HEK293 (cell line): ENCODE measurements around the gene FRMD3.

Experiments
- CTCF ChIA-PET: fragments of 350-600 bp; formaldehyde crosslinking; extraction: SDS; loops from one replicate; lab custom pipeline; 2021; ENCODE audit warnings: antibody characterized with exemption; lab: Yijun Ruan, JAX
- POLR2A ChIA-PET: fragments of 300-600 bp; formaldehyde crosslinking; extraction: SDS; loops from one replicate; lab custom pipeline; 2020; ENCODE audit warnings: antibody characterized with exemption, inconsistent platforms; lab: Yijun Ruan, JAX
- H3K27ac ChIP-seq: fragments of 200-500 bp; sonication (Bioruptor generic); 2 replicates; pipeline ENCODE4 v1.5.1; 2014; ENCODE audit warnings: low read depth, low read length, control low read depth, inconsistent platforms; ENCODE audit errors: extremely low read depth
- H3K36me3 ChIP-seq, 2 experiments: fragments of 200-500 bp in 1 of 2; sonication (Bioruptor generic) in 1 of 2; 1 replicate in 1 of 2; 2 replicates in 1 of 2; pipeline ENCODE4 v1.5.1; 2014 to 2017; ENCODE audit warnings: inconsistent platforms in 2 of 2, low read length in 2 of 2; ENCODE audit not compliant: control insufficient read depth in 2 of 2, insufficient read depth in 1 of 2
- H3K4me1 ChIP-seq: fragments of 200-500 bp; sonication (Bioruptor generic); 2 replicates; pipeline ENCODE4 v1.5.1; 2014; ENCODE audit warnings: mild to moderate bottlenecking, low read length, inconsistent platforms; ENCODE audit not compliant: control insufficient read depth, insufficient read depth
- H3K4me3 ChIP-seq: 2 replicates; pipeline ENCODE4 v1.5.1; 2011; ENCODE audit warnings: low read depth, mild to moderate bottlenecking, control low read depth, low read length, moderate library complexity
- H3K9me3 ChIP-seq: fragments of 200-500 bp; sonication (Bioruptor generic); 2 replicates; pipeline ENCODE4 v1.5.1; 2014; ENCODE audit warnings: low read depth, low read length, inconsistent platforms; ENCODE audit not compliant: control insufficient read depth, insufficient read depth
- BCL6B ChIP-seq: fragments of 450-650 bp; formaldehyde crosslinking; IDR thresholded peaks from 2 replicates; pipeline ENCODE4 v1.5.1; 2017; ENCODE audit warnings: missing biosample characterization, missing genetic modification characterization
- IKZF3 ChIP-seq: fragments of 450-650 bp; IDR thresholded peaks from 2 replicates; pipeline ENCODE4 v1.5.0; 2018; ENCODE audit warnings: missing biosample characterization, mild to moderate bottlenecking, missing genetic modification characterization, moderate library complexity
- KLF17 ChIP-seq: fragments of 450-650 bp; formaldehyde crosslinking; IDR thresholded peaks from 2 replicates; pipeline ENCODE4 v1.5.1; 2016; ENCODE audit warnings: missing biosample characterization, missing genetic modification characterization
- KLF7 ChIP-seq: fragments of 450-650 bp; formaldehyde crosslinking; IDR thresholded peaks from 2 replicates; pipeline ENCODE4 v1.5.1; 2016; ENCODE audit warnings: missing biosample characterization, missing genetic modification characterization, borderline replicate concordance
- KLF9 ChIP-seq: fragments of 450-650 bp; formaldehyde crosslinking; IDR thresholded peaks from 2 replicates; pipeline ENCODE4 v1.5.1; 2016; ENCODE audit warnings: missing biosample characterization, missing genetic modification characterization, low read depth
- SALL2 ChIP-seq: fragments of 450-650 bp; formaldehyde crosslinking; IDR thresholded peaks from 2 replicates; pipeline ENCODE4 v1.5.0; 2017; ENCODE audit warnings: missing biosample characterization, mild to moderate bottlenecking, missing genetic modification characterization, borderline replicate concordance
- SCRT2 ChIP-seq: fragments of 450-650 bp; formaldehyde crosslinking; IDR thresholded peaks from 2 replicates; pipeline ENCODE4 v1.5.1; 2016; ENCODE audit warnings: missing biosample characterization, missing genetic modification characterization
- TRIM28 ChIP-seq: IDR thresholded peaks from 2 replicates; pipeline ENCODE4 v1.6.1; 2011; ENCODE audit warnings: low read length, control low read depth, borderline replicate concordance
- ZBTB1 ChIP-seq: fragments of 450-650 bp; formaldehyde crosslinking; IDR thresholded peaks from 2 replicates; pipeline ENCODE4 v1.5.1; 2016; ENCODE audit warnings: missing biosample characterization, missing genetic modification characterization
- ZBTB17 ChIP-seq: fragments of 450-650 bp; formaldehyde crosslinking; IDR thresholded peaks from 2 replicates; pipeline ENCODE4 v1.5.1; 2016; ENCODE audit warnings: missing biosample characterization, missing genetic modification characterization
- ZNF148 ChIP-seq: fragments of 450-650 bp; formaldehyde crosslinking; IDR thresholded peaks from 2 replicates; pipeline ENCODE4 v1.5.0; 2017; ENCODE audit warnings: missing biosample characterization, missing genetic modification characterization, borderline replicate concordance
- ZNF157 ChIP-seq: fragments of 450-650 bp; formaldehyde crosslinking; IDR thresholded peaks from 2 replicates; pipeline ENCODE4 v1.5.1; 2016; ENCODE audit warnings: missing biosample characterization, missing genetic modification characterization
- ZNF223 ChIP-seq: fragments of 450-650 bp; formaldehyde crosslinking; IDR thresholded peaks from 2 replicates; pipeline ENCODE4 v1.5.1; 2016; ENCODE audit warnings: missing biosample characterization, missing genetic modification characterization
- ZNF24 ChIP-seq: fragments of 450-650 bp; formaldehyde crosslinking; IDR thresholded peaks from 2 replicates; pipeline ENCODE4 v1.5.1; 2016; ENCODE audit warnings: missing biosample characterization, missing genetic modification characterization
- ZNF350 ChIP-seq: fragments of 450-650 bp; formaldehyde crosslinking; IDR thresholded peaks from 2 replicates; pipeline ENCODE4 v1.5.0; 2017; ENCODE audit warnings: missing biosample characterization, mild to moderate bottlenecking, missing genetic modification characterization
- ZNF354C ChIP-seq: fragments of 450-650 bp; formaldehyde crosslinking; IDR thresholded peaks from 2 replicates; pipeline ENCODE4 v1.5.1; 2016; ENCODE audit warnings: missing biosample characterization, missing genetic modification characterization, low read depth, borderline replicate concordance
- ZNF600 ChIP-seq: fragments of 450-650 bp; formaldehyde crosslinking; IDR thresholded peaks from 2 replicates; pipeline ENCODE4 v1.5.1; 2016; ENCODE audit warnings: missing biosample characterization, missing genetic modification characterization
- ZNF843 ChIP-seq: fragments of 450-650 bp; formaldehyde crosslinking; IDR thresholded peaks from 2 replicates; pipeline ENCODE4 v1.5.1; 2016; ENCODE audit warnings: missing biosample characterization, missing genetic modification characterization
- ZSCAN18 ChIP-seq: fragments of 450-650 bp; formaldehyde crosslinking; IDR thresholded peaks from 2 replicates; pipeline ENCODE4 v1.5.1; 2016; ENCODE audit warnings: missing biosample characterization, missing genetic modification characterization
- ZSCAN5A ChIP-seq: fragments of 450-650 bp; formaldehyde crosslinking; IDR thresholded peaks from 2 replicates; pipeline ENCODE4 v1.5.1; 2016; ENCODE audit warnings: missing biosample characterization, missing genetic modification characterization
- ZXDB ChIP-seq: fragments of 450-650 bp; formaldehyde crosslinking; IDR thresholded peaks from 2 replicates; pipeline ENCODE4 v1.5.1; 2016; ENCODE audit warnings: missing biosample characterization, missing genetic modification characterization
- TF ChIP-seq, protein P1 (sequence below): fragments of 450-650 bp; formaldehyde crosslinking; IDR thresholded peaks from 2 replicates; pipeline ENCODE4 v1.5.1; 2017; ENCODE audit warnings: missing biosample characterization, missing genetic modification characterization
- TF ChIP-seq, protein P2 (sequence below): fragments of 450-650 bp; formaldehyde crosslinking; IDR thresholded peaks from 2 replicates; pipeline ENCODE4 v1.5.1; 2016; ENCODE audit warnings: missing biosample characterization, missing genetic modification characterization
- TF ChIP-seq, protein P3 (sequence below): fragments of 450-650 bp; formaldehyde crosslinking; IDR thresholded peaks from 2 replicates; pipeline ENCODE4 v1.5.1; 2016; ENCODE audit warnings: missing biosample characterization, missing genetic modification characterization

The FRMD3 gene

DNA sequence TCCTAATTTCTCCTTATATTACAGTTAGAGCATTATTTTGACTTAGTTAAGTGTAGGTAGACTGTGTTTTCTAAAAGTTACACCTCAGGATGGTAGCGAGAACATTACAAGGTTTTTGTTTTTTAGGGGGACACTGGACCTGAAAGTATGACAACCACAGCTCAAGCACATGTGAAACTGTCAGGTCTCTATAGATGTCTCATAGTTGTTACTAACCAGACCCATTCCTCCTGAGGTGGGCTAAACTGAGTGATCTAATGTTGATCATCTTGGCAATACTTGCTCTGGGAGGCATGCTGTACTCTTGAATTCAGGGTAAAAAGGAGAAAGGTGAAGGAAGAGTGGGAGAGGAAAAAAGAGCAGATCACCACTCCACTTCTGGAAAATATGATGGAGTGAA lies 278.6 kb downstream of the FRMD3 start:
- no peak for TF ChIP-seq ZSCAN5A (tag by site-specific recombination)
- TF ChIP-seq ZSCAN18 = no peak
- TF ChIP-seq ZNF223 = no peak
- no peak for TF ChIP-seq TRIM28
- TF ChIP-seq ZNF157 = no peak
- TF ChIP-seq, protein P1, sequence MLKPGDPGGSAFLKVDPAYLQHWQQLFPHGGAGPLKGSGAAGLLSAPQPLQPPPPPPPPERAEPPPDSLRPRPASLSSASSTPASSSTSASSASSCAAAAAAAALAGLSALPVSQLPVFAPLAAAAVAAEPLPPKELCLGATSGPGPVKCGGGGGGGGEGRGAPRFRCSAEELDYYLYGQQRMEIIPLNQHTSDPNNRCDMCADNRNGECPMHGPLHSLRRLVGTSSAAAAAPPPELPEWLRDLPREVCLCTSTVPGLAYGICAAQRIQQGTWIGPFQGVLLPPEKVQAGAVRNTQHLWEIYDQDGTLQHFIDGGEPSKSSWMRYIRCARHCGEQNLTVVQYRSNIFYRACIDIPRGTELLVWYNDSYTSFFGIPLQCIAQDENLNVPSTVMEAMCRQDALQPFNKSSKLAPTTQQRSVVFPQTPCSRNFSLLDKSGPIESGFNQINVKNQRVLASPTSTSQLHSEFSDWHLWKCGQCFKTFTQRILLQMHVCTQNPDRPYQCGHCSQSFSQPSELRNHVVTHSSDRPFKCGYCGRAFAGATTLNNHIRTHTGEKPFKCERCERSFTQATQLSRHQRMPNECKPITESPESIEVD = no peak
- TF ChIP-seq KLF9 (tag by site-specific recombination) = no peak
- TF ChIP-seq ZNF350 (tag by site-specific recombination) = no peak
- no peak for TF ChIP-seq ZNF24 (tag by site-specific recombination)
- TF ChIP-seq ZNF148 = no peak
- no peak for TF ChIP-seq ZNF354C
- no peak for TF ChIP-seq SCRT2 (tag by site-specific recombination)
- TF ChIP-seq ZBTB1 (tag by site-specific recombination) = no peak
- TF ChIP-seq ZXDB = no peak
- TF ChIP-seq SALL2 (tag by site-specific recombination) = no peak
- TF ChIP-seq IKZF3 = no peak
- TF ChIP-seq ZNF600 (tag by site-specific recombination) = no peak
- no peak for TF ChIP-seq ZBTB17 (tag by site-specific recombination)
- Histone ChIP-seq H3K4me3 (no peak overlapping the region), H3K9me3 (no peaks in the 10 kb centered on the region), H3K27ac (no peak overlapping the region), H3K36me3 (no peaks in the 10 kb centered on the region), H3K4me1 (no peaks in the 10 kb centered on the region)
- ChIA-PET CTCF (interaction anchor here (0.6 kb wide), 1 partner anchor 58 kb away, joined by 6 read pairs; no protein-coding TSS in a partner anchor), POLR2A (no interaction called here)

GRCh38 chr9:83257937-83258891 lies 280.0 kb downstream of the FRMD3 start:
- H3K36me3 ChIP-seq = no peaks in the 10 kb centered on the region
- no peaks in the 10 kb centered on the region for H3K9me3 ChIP-seq
- no peaks in the 10 kb centered on the region for H3K4me1 ChIP-seq
- no peak overlapping the region for H3K4me3 ChIP-seq
- no peak overlapping the region for H3K27ac ChIP-seq
- CTCF ChIA-PET = interaction anchor here (1.3 kb wide), 1 partner anchor 59 kb away, joined by 3 read pairs; no protein-coding TSS in a partner anchor
- POLR2A ChIA-PET = no interaction called here
- TF ChIP-seq, protein P2, sequence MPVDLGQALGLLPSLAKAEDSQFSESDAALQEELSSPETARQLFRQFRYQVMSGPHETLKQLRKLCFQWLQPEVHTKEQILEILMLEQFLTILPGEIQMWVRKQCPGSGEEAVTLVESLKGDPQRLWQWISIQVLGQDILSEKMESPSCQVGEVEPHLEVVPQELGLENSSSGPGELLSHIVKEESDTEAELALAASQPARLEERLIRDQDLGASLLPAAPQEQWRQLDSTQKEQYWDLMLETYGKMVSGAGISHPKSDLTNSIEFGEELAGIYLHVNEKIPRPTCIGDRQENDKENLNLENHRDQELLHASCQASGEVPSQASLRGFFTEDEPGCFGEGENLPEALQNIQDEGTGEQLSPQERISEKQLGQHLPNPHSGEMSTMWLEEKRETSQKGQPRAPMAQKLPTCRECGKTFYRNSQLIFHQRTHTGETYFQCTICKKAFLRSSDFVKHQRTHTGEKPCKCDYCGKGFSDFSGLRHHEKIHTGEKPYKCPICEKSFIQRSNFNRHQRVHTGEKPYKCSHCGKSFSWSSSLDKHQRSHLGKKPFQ = no peak
- TF ChIP-seq, protein P3, sequence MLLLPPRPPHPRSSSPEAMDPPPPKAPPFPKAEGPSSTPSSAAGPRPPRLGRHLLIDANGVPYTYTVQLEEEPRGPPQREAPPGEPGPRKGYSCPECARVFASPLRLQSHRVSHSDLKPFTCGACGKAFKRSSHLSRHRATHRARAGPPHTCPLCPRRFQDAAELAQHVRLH = no peak
- no peak for TF ChIP-seq ZNF843 (tag by site-specific recombination)
- TF ChIP-seq KLF7 = no peak
- TF ChIP-seq BCL6B (tag by site-specific recombination) = no peak
- no peak for TF ChIP-seq KLF17
